GM20431 (cell line): ENCODE measurements around the gene USP36.

Experiments
- in situ Hi-C: fragments of 300-500 bp; cut with MseI, MboI; formaldehyde crosslinking; loops from one replicate; pipeline ENCODE4 v1.15.0; 2020; ENCODE audit warnings: low sequenced_read_pairs; ENCODE audit not compliant: unreplicated experiment

The USP36 gene

GRCh38 chr17:78796517-78796900 is 44.1 kb downstream of the USP36 start:
- in situ Hi-C loops = loop anchor here (10.0 kb wide), 1 partner anchor 292 kb away; no protein-coding TSS in a partner anchor

GRCh38 chr17:78795861-78796516 is 44.6 kb downstream of the USP36 start:
- in situ Hi-C loops = loop anchor here (10.0 kb wide), 1 partner anchor 291 kb away; no protein-coding TSS in a partner anchor

GRCh38 chr17:78794864-78795640 is 45.6 kb downstream of the USP36 start:
- in situ Hi-C loops = loop anchor here (10.0 kb wide), 1 partner anchor 290 kb away; no protein-coding TSS in a partner anchor

GRCh38 chr17:78794399-78794798 is 46.2 kb downstream of the USP36 start:
- in situ Hi-C loops = loop anchor here (10.0 kb wide), 1 partner anchor 290 kb away; no protein-coding TSS in a partner anchor

- in situ Hi-C loops = loop anchor here (10.0 kb wide), 1 partner anchor 289 kb away; no protein-coding TSS in a partner anchor
Measured at GRCh38 chr17:78793968-78794367, 46.6 kb downstream of the USP36 start.

GRCh38 chr17:78793415-78793814 is 47.2 kb downstream of the USP36 start:
- in situ Hi-C loops = loop anchor here (10.0 kb wide), 1 partner anchor 289 kb away; no protein-coding TSS in a partner anchor

GRCh38 chr17:78791840-78792709 is 48.5 kb downstream of the USP36 start:
- in situ Hi-C loops = loop anchor here (10.0 kb wide), 1 partner anchor 287 kb away; no protein-coding TSS in a partner anchor

GRCh38 chr17:78790552-78790951 is 50.1 kb downstream of the USP36 start:
- in situ Hi-C loops = loop anchor here (10.0 kb wide), 1 partner anchor 286 kb away; no protein-coding TSS in a partner anchor

GRCh38 chr17:78789663-78790181 is 50.9 kb downstream of the USP36 start:
- in situ Hi-C loops = loop anchor here (10.0 kb wide), 1 partner anchor 285 kb away; no protein-coding TSS in a partner anchor

GRCh38 chr17:78789149-78789662 is 51.4 kb downstream of the USP36 start:
- in situ Hi-C loops = no loop called here

- in situ Hi-C loops = no loop called here
Measured at GRCh38 chr17:78788451-78788850, 52.2 kb downstream of the USP36 start.

- in situ Hi-C loops = no loop called here
Measured at GRCh38 chr17:78787444-78787843, 53.2 kb downstream of the USP36 start.

GRCh38 chr17:78785663-78786057 is 55.0 kb downstream of the USP36 start:
- in situ Hi-C loops = no loop called here

- in situ Hi-C loops = no loop called here
Measured at GRCh38 chr17:78785011-78785662, 55.5 kb downstream of the USP36 start.

GRCh38 chr17:78784352-78784751 is 56.3 kb downstream of the USP36 start:
- in situ Hi-C loops = no loop called here

GRCh38 chr17:78783711-78784324 is 56.8 kb downstream of the USP36 start:
- in situ Hi-C loops = no loop called here

- in situ Hi-C loops = no loop called here
Measured at GRCh38 chr17:78781893-78782304, 58.7 kb downstream of the USP36 start, which contains the start of gene CYTH1. Gene CYTH1 (minus strand): TSS chr17:78782273. CDS start chr17:78782223, 50 bp downstream.

- in situ Hi-C loops = no loop called here
Measured at GRCh38 chr17:78781104-78781892, 59.3 kb downstream of the USP36 start.
